Suprapubic skin (tissue), 3 donors: ENCODE data around the gene LPCAT3.

Experiments
- EP300 ChIP-seq: sonication (generic); formaldehyde crosslinking; IDR thresholded peaks from one replicate; pipeline ENCODE4 v1.6.1; 2017; ENCODE audit warnings: antibody characterized with exemption
- POLR2A ChIP-seq, 2 donors: fragments of 450-650 bp; IDR thresholded peaks; one replicate each; pipeline ENCODE4 v1.6.1; 2017; ENCODE audit warnings: antibody characterized with exemption in 2 of 2, mild to moderate bottlenecking in 2 of 2, moderate library complexity in 2 of 2
- TF ChIP-seq, protein P1 (sequence below), 2 donors: fragments of 200-600 bp in 1 of 2; fragments of 450-650 bp in 1 of 2; sonication (generic) in 1 of 2; IDR thresholded peaks; one replicate each; pipeline ENCODE4 v1.5.1; 2016 to 2019; ENCODE audit warnings: antibody characterized with exemption in 2 of 2, mild to moderate bottlenecking in 1 of 2, moderate library complexity in 1 of 2

DNA sequence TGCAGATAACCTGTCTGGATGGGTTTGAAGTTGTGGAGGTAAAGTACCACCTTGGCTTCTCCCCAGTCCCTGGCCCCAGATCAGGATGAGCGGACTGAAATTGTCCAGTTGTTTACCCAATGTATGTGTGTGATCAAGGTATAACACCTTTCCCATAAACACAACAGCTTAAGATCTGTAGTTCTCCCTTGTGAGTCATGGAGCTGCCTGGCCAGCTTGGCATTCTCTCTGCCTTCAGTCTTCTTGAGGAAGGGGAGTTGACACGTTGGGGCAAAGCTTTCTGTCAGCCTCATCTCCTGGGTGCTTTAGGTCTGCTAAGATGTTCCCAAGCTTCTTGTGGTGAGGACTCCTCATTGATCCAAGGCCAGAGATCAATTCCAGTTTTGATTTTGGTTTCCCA lies 48.3 kb upstream of the LPCAT3 start:
- TF ChIP-seq, protein P1, sequence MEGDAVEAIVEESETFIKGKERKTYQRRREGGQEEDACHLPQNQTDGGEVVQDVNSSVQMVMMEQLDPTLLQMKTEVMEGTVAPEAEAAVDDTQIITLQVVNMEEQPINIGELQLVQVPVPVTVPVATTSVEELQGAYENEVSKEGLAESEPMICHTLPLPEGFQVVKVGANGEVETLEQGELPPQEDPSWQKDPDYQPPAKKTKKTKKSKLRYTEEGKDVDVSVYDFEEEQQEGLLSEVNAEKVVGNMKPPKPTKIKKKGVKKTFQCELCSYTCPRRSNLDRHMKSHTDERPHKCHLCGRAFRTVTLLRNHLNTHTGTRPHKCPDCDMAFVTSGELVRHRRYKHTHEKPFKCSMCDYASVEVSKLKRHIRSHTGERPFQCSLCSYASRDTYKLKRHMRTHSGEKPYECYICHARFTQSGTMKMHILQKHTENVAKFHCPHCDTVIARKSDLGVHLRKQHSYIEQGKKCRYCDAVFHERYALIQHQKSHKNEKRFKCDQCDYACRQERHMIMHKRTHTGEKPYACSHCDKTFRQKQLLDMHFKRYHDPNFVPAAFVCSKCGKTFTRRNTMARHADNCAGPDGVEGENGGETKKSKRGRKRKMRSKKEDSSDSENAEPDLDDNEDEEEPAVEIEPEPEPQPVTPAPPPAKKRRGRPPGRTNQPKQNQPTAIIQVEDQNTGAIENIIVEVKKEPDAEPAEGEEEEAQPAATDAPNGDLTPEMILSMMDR (IDR thresholded peaks at IDR 0.05) = no peak
- TF ChIP-seq POLR2A (IDR thresholded peaks at IDR 0.05) (no peak), EP300 (no peak)
